Activated CD4-positive, CD25-positive, alpha-beta regulatory T cell (primary cell): Measurements from ENCODE around the gene EIF4A2.

Experiments
- DNase-seq, 4 experiments: peaks; one replicate each; lab custom pipeline; 2025; lab: John Stamatoyannopoulos, UW

EIF4A2 gene

DNA sequence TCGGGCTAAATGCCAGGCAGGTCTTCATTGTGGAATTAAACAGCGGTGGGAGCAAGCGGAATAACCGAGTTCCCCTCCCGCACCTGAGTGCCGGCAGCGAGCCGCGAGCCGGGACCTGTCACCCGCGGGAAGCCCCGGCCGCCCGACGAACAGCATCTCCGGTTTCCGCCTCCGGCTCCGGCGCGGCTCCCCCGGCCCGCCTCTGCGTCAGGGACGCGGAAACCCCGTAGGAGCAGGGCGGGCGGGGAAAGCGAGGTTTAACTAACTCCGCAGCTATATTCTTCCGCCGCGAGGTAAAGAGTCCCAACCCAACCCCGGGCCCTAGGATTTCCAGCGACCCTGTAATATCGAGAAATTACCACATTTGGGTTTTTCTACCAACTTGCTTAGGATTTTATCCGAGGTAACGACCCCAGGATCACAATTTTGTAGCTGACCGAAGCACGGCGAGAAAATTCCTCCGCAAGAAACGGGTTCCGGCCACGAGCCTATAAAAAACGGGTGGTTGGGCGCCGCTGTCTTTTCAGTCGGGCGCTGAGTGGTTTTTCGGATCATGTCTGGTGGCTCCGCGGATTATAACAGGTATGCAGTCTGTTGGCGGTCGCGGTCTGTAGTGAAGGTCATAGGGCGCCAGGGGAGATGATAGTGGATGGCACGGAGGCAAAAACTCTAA, at the start of gene EIF4A2:
TSS of gene EIF4A2 (plus strand) at position 520 of the 673 bp plus-strand sequence. CDS start at position 554, 34 bp downstream.
- DNase-seq: peak; percentile 76 to 85 (median 80)

DNA sequence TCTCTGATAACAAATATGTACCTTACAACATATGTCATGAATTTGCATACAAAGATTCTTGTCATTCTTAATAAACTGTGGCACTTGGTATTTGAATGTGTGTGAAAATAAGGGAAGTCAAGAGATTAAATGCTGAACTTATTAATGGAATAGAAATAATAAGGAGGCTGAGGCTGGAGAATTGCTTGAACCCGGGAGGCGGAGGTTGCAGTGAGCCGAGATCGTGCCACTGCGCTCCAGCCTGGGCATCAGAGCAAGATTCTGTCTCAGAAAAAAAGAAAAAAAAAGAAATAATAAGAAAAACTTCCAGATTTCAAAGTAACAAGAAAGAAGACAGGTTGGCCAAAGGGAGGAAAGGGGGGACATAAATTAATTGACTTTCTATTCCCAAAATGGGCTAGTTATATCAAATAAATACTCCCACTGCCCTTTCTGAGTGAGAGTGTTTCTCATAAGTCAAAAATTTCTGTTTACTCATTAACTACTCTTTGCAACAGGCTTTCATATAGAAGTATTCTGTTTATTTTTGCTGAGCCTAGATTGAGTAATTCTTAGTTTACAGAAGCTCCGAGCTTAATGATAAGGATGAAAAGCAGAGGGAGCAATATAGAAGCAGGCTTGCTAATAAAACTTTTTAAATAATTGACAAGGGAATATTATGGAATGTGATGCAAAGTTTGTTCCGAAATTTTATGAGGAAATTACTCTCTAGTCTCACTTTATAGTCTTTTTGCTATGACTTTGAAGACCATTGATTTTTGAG, 40.6 kb upstream of the EIF4A2 start:
- DNase-seq: no peak

DNA sequence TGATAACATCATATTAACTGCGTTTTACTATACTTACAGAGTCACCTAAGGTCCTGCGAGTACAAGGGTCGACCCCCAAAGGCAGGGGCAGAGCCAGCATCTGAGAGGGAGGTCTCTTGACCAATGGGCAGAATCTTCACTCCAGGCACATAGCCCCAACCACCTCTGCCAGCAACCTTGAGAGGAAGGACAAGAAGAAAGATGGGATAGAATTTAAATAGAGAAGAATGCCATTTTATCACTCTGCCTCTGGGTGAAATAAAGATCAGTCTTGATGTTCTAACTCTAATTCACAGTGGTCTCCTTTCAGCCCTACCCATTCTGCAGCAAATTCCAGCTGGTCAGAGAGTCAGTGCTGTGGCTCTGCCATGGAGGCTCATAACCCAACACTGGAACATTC, 39.7 kb upstream of the EIF4A2 start:
- DNase-seq: no peak

DNA sequence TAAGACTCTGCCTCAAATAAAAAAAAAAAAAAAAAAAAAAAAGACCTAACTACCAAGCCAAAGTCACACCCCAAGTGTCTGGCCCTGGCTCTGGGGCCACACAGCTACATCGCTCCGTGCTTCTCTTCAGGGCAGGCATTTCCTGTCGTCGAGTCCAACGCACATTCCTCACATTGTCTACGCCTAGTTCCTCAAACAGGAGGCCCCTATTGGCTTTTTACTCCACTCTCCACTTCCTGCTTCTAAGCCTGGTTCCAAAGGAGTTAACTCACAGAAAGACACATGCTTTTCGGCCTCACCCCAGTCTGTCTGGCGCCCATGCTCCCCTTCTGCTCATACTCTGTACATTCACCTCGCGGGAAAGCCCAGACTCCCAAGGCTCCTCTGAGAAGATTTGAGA, 37.4 kb upstream of the EIF4A2 start:
- no peak for DNase-seq

DNA sequence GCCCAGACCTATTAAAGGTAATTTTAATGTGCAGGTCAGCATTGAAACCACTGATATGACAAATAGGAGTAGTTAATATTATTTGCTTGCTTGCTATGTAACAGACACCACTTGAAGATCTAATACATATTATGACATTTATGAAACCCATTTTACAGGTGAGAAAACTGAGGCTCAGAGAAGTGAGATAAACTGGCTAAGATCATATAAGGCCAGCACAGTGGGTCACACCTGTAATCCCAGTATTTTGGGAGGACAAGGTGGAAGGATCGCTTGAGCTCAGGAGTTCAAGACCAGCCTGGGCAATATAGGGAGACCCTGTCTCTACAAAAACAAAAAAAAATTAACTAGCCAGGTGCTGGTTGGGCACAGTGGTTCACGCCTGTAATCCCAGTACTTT, 33.1 kb upstream of the EIF4A2 start:
- DNase-seq: no peak

DNA sequence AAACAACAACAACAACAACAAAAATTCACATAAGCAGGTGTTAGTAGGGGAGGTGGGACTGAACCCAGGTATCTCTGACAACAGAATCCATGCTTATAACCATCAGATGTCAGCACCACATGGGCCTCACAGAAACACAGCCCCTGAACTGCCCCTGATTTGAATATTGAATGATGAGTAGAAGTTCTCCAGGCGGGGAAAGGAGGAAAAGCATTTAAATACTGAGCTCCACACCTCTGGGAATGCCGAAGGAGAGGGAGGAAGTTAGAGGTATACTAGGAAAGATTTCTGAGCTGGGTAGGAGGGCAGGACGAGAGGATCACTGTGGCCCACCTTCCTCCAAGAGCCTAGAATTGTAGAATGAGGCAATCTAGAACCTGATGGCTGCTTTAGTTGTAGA, 31.9 kb upstream of the EIF4A2 start:
- no peak for DNase-seq

DNA sequence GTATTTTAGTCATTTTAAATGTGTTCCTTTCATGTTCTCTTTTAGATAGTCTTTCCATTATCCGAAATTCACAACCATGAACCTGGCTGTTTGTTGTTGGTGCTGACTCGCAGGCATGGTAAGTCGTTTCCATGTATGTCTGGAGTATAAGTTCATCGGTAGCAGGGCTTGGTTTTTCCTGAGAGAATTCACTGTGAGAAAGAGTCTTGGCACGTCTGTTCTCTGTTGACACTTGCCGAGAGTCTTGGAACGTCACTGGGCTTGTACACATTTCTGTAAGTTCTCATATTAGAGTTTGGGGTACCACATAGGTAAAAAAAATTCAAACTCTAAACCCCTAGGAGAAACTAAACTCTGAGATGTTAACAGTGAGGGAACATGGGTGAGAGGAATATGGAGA, 29.4 kb upstream of the EIF4A2 start:
- no peak for DNase-seq

DNA sequence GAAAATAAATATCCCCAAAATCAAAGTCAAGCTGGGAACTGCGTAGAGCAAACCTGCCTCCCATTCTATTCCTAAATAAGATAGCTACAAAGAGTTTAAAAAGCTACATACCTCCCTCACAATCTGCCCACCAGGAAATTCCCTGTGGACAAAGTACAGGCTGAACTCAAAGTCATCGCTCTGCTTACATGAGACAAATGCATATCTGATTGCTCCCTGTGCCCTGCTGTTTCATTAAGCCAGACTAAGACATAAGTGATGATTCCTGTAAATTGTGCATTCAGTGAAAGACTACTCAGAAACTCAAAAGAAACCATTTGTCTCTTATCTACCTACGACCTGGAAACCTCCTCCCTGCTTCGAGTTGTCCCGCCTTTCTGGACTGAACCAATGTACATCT, 28.5 kb upstream of the EIF4A2 start:
- DNase-seq: no peak

DNA sequence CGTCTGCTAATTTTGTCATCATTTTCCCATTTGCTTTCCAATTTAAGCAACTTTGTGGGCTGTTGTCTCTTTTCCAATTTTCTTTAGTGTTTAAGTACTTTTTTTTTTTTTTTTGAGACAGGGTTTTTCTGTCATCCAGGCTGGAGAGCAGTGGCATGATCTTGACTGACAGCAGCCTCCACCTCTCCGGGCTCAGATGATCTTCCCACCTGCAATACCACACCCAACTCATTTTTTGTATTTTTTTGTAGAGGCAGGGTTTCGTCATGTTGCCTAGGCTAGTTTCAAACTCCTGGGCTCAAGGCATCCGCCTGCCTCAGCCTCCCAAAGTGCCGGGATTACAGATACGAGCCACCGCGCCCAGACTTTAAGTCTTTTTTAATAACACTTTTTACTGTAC, 26.2 kb upstream of the EIF4A2 start:
- no peak for DNase-seq

DNA sequence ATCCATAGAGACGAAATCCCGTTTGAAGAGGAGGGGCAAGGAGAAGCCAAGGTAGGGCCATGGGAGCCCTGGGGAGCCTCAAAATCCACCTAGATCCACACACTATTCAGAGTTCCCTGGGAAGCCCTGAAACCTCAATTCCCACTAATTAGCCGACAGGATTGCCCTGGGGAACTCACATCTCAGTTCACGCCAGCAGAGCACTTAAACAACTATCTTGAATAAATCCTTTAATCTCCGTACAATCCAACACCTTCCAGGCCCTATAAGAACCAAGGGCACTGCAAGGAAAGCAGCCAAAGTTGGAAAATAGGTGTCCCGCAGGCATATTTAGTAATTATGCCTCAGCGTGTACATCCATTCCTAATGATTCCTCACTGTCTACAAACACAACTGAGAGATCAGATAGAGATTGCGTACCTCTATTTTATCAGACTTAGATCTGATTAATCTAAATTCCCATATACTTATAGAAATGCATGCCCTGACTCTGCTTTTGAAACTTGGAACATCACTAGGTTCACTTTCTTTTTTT, 25.6 kb upstream of the EIF4A2 start:
- no peak for DNase-seq

DNA sequence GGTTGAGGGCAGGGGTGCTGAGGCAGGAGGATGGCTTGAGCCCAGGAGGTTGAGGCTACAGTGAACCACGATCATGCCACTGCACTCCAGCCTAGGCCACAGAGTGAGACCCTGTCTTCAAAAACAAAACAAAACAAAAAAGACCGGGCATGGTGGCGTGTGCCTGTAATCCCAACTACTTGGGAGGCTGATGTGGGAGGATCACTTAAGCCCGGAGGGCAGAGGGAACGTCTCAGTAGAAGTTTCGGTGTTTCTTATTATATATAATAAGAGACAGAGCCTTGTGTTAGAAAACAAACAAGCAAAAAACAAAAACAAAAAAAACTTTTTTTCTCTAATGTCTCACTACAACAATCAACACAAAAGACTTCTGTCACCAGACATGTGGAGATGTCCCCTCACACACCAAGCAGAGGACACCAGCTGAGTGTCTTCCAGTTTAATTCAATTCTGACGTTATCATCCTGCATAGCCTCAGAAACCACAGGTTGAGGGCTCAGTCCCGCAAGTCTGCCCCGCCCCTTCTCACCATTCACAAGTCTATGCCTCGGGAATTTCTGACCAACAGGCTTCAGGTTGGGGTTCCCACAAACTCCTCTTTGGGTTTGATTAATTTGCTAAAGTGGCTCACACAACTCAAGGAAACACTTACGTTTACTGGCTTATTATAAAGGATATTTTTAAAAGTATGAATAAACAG, 24.0 kb upstream of the EIF4A2 start:
- DNase-seq: no peak

DNA sequence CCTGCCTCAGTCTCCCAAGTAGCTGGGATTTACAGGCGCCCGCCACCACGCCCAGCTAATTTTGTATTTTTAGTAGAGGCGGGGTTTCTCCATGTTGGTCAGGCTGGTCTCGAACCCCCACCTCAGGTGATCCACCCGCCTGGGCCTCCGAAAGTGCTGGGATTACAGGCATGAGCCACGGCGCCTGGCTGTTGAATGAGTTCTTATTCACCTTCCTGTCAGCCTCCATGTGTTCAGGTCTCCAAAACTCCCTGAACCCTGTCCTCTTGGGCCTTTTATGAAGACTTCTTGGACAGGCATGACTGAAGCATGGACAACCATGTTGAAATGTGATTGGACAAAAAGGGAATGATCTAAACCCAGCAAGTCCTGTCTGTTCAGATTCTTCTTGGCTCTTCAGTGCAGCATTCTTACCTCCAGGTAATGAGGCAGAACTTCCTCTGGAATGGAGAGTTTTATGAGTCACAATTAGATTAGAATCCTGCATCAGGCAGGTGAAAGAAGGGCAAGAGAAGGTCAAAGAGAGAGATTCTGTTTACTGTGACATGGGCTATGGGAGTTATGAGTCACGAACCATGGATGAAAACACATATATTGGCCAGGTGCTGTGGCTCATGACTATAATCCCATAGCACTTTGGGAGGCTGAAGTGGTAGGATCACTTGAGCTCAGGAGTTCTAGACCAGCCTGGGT, 23.1 kb upstream of the EIF4A2 start:
- DNase-seq: no peak

DNA sequence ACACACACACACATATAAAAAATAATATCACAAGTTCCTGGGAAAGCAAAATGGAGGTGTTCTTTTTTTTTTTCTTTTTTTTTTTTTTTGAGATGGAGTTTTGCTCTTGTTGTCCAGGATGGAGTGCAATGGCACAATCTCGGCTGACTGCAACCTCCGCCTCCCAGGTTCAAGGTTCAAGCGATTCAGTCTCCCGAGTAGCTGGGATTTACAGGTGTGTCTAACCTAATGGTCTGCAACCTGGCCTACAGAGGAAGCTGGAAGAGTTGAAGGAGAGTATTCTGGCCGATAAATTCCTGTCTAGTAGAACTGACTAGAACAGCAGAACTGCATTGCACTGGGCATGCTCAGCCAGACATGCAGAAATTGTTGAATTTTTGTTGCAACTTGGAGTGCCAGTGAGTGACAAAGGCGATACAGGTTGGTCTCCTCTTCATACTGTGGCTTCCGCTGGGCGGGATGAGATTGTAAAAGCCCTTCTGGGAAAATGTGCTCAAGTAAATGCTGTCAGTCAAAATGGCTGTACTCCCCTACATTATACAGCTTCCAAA, 22.4 kb upstream of the EIF4A2 start:
- no peak for DNase-seq

DNA sequence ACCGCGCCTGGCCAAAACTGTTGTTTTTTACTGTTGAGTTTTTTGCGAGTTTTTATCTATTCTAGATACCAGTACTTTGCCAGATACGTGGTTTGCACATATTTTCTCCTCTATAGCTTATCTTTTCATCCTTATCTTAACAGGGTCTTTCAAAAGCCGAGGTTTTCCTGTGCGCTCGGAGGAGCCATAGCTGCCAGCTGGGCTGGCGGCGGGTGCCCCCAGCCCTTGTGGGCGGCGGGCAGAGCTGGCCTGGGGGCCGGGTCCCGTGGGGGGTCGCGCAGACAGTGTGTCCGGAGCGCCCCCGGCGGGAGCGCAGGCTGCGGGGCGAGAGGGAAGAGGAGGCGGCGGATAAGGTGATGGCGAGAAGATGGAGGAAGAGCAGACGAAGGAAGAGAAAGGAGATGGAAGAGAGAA, 11.1 kb upstream of the EIF4A2 start:
- no peak for DNase-seq

DNA sequence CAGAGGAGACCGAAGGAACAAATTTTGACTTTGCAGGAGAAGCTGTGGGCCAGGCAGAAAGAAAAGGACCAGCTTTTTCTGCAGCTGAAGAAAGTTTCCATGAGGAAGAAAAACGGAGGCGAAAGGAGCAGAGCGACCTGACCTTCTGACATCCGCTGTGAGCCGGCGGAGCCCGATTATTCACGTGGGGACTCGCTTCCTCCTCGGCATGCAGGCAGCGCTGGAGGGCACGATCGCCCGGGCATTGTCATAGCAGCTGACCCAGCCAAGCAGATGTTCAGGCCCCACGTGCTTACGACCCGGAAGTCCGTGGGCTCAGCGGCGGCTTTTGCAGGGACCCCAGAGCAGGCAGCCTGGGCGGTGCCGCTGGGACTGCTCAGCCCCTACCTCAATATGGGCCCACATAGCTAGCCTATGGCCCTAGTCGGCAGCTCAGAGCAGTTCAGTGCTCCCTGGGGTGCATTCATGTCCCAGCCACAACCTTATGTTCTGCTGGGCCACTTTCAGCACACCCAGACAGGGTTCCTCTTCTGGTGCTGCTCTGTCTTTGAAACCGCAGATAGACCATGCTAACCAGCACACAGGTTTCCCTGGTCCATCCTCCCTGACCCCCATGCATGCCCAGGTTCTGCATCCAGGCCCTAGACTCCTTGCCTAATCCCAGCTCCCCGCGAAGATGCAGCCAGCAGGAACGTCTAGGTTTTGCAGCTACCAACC, 10.5 kb upstream of the EIF4A2 start:
- DNase-seq: peak; percentile 34 to 47 (median 40)

DNA sequence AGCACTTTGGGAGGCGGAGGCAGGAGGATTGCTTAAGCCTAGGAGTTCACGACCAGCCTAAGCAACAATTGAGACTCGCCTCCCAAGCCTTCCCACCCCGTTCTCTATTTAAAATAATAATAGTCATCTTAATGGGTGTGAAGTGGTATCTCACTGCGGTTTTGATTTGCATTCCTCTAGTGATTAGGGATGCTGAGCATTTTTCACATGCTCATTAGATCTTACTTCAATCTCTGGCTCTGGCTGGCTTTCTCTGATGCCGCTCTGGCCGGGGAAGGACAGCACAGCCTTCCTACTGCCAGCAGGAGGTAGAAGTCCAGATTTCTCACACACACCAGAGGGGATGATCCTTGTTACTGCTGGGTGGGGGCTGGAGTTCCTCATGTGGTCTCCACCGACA, 7.4 kb upstream of the EIF4A2 start:
- no peak for DNase-seq

DNA sequence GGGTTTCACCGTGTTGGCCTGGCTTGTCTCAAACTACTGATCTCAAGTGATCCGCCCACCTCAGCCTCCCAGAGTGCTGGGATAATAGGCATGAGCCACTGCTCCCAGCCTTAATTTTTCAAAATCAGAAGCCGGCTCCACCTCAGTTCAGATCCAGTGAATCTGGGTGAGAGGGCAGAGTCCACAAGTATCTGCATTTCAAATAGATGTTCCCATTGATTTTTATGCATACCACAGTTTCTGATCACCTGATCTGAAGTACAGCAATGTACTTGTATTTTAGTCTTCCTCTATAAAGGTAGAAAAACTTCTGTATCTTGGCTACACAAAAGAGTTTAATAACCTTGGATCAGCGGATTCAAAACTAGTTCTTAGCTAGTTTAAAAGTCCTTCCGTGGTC, 4.2 kb upstream of the EIF4A2 start:
- no peak for DNase-seq

DNA sequence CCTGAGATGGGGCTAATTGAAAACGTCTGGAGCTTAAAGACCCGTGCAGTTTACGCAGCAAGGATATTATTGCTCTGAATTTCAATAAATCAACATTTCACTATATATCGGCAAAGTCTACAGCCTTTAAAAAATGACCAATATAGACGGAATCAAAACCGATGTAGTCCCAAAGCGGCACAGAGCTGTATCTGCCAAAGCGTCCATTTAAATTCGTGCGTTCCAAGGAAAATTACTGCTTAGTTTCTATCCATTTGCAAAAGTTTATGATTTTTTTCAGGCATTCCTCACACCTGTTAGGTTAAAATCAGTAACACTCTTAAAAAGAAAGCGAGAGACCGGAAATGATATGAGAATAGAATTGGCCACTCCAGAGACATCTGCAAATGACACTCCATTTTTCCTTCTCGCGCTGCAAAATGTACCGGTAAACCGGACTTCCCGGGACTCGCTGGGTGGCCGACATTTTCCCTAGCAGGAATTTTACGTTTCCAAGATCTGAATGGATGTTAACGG, 777 bp upstream of the EIF4A2 start:
- DNase-seq: no peak

DNA sequence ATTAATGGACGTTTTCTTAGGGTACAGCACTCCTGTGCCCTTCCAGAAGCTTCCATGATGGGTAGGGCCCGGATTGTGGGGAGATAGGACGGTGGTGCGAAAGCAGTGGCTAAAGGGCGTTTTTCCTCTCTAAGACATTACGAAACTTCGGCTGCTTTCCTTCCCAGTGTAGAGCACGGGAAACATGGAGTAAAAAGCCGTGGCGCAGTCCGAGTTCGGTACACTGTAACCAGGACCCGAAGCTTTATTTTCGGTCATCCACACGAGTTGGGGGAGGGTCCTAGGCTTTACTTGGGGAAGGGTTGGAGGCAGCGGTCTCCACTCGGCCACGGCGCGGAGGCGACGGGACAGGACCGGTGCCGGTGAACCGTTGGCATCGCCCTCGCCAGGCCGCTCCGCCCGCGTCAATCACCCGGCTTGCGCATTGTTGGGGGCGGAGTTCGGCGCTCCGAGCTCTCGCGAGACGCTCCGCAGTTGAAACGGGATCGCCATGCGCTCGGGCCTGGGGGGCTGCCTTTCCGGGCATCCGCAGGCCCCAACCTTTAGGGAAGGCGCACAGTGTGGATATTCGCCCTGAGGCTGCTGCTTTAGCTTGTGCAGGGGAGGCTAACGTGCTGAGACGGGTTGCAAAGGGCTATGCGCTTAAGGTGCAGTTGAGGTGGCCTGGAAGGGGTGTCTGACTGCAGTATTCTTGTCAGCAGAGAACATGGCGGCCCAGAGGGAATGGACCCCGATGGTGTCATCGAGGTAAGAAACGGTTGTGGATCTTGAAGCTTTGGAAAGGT, 546 bp downstream of the EIF4A2 start:
- peak; percentile 54 to 76 (median 63) for DNase-seq

DNA sequence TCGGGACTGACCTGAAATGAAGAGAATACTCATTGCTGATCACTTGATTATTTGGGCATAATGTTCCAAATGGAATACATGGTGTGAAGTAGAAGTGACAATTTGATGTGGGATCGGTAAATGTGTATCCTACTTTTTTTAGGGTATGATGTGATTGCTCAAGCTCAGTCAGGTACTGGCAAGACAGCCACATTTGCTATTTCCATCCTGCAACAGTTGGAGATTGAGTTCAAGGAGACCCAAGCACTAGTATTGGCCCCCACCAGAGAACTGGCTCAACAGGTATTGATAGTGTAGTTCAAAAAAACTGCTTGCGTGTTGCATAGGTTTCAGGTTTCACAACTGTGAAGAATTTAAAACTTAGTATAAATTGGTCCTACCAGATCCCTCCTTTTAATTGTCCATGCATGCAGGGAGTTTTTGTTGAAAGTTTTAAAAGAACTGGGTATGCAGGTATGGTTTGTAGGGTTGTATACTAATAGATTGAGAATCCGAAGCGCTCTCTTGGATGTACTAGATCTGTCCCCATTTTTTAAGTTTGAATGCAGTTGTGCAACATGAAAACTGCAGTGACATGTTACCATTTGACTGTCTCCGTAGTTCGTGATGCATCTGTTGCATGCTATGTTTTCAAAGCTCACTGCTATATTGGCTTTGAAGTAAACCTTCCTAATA, 1.6 kb downstream of the EIF4A2 start:
- no peak for DNase-seq
